Measurements from ENCODE around the gene OR6C3.
"Not testable (repeated sequence)": the region's sequence is repeated elsewhere in the genome, so short reads cannot be mapped to it uniquely, and the experiment has no call there.

OR6C3 gene

DNA sequence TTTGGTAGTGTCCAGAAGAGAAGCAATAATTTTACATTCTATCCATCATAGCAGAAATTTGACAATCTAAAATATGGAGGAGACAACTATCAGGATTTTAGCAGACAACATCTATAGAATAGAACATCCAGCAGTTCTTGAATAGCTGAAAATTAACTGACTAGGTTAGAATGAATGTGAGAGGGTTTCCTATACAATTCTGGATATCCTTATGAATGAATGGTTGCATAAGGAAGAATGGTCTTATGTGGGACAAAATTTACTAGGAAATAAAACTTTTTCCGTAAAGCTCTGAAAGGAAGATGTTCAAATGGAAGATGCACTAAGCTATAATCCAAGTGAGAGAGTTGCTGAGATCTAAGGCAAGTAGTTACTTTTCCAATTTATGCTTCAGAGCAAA lies at the start of gene OR6C3:
Gene OR6C3 (plus strand): TSS at position 301 of the 400 bp plus-strand sequence. CDS start 955 bp downstream, outside the sequence.
- no peak for DNase-seq

- DNase-seq, result no peak
Observed at GRCh38 chr12:55280991-55281390, 49.6 kb upstream of the OR6C3 start.

DNA sequence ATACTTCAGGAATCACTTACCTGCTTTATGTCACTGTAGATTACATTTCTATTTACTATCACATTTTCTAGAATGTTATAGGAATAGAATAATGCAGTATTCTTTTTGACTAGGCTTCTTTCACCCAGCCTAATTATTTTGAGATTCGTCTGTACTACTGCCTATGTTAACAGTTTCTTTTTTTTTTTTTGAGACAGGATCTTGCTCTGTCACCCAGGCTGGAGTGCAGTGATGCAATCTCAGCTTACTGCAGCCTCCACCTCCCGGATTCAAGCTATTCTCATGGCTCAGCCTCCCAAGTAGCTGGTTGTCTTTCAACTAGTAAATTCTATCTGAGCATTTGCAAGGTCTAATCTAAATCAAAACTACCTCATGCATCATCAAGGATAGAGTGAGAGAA lies 40.5 kb upstream of the OR6C3 start:
- no peak for DNase-seq

DNA sequence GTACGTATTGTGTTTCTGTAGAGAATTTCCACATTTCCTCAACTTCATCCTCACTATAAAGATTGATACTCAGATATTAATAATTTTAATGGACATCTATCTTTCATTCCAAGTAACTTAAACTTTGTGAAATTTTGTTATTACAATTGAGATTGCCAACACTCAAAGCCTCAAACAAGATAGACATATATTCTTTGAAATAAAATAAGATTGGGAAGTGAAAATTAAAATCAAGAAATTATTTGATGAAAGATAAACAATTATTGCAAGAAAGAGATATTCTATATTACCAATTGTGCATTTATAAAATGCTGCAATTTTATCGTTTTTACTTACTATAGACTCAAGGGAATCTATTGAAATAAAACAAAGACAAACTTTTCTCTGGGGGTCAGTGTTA lies 34.1 kb upstream of the OR6C3 start, which contains the start of gene OR6C6:
Gene OR6C6 (minus strand): TSS at position 101 of the 400 bp plus-strand sequence. CDS start 1,337 bp downstream, outside the sequence.
- no peak for DNase-seq

GRCh38 chr12:55314043-55314442 lies 16.5 kb upstream of the OR6C3 start, which contains the start of gene OR6C1:
Gene OR6C1, plus strand, starts transcription at chr12:55314343. Its CDS starts 6,257 bp downstream, at chr12:55320600.
- no peak for DNase-seq

GRCh38 chr12:55320201-55320600 lies 10.3 kb upstream of the OR6C3 start:
- DNase-seq, result no peak

- not testable (repeated sequence) for DNase-seq
Observed at GRCh38 chr12:55325801-55326200, 4.7 kb upstream of the OR6C3 start.

DNA sequence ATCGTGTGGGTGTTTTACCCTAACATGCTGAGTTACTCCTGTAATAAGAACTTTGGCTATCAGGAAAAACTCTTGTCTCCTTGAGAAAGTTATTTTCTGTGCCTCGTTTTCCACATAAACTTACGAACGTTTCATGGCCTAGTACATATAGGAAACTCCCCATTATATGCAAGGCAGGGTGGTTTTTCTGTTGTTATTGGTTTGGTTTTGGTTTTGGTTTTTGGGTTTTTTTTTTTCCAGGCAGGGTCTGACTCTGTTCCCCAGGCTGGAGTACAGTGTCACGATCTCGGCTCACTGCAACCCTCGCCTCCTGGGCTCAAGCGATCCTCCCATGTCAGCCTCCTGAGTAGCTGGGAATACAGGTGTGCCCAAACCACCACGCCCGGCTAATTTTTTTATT lies 5.5 kb downstream of the OR6C3 start:
- no peak for DNase-seq

DNA sequence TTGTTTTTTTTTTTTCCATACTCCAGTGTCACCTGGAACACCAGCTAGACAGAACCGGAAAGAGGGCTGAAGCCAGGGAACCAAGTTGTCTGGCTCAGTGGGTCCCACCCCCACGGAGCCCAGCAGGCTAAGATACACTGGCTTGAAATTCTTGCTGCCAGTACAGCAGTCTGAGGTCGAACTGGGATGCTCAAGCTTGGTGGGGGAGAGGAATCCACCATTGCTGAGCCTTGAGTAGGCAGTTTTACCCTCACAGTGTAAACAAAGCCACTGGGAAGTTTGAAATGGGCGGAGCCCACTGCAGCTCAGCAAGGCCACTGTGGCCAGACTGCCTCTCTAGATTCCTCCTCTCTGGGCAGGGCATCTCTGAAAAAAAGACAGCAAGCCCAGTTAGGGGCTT lies 24.8 kb downstream of the OR6C3 start:
- DNase-seq, result not testable (repeated sequence)

GRCh38 chr12:55362675-55363074 lies 32.1 kb downstream of the OR6C3 start, which contains the start of gene OR6C75:
Gene OR6C75, plus strand, starts transcription at chr12:55362975. Its CDS starts 2,136 bp downstream, at chr12:55365111.
- no peak for DNase-seq

- no peak for DNase-seq
Observed at GRCh38 chr12:55365086-55365485, 34.5 kb downstream of the OR6C3 start.

DNA sequence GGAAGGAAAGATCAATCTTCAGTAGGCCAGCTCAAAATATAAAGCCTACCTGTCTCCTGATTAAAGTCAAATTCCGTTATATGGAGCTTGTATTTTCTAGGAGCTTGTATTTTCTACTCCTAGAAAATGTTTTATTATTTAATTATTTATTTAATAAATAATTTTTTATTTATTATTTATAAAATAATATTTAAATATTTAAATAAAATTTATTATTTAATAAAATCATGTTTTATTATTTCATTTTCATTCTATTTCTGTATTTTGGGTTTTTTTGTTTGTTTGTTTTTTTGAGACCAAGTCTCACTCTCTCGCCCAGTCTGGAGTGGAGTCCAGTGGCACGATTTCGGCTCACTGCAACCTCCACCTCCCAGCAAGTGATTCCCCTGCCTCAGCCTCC lies 42.0 kb downstream of the OR6C3 start:
- no peak for DNase-seq
